Measurements from ENCODE around the gene B9D1.

DNA sequence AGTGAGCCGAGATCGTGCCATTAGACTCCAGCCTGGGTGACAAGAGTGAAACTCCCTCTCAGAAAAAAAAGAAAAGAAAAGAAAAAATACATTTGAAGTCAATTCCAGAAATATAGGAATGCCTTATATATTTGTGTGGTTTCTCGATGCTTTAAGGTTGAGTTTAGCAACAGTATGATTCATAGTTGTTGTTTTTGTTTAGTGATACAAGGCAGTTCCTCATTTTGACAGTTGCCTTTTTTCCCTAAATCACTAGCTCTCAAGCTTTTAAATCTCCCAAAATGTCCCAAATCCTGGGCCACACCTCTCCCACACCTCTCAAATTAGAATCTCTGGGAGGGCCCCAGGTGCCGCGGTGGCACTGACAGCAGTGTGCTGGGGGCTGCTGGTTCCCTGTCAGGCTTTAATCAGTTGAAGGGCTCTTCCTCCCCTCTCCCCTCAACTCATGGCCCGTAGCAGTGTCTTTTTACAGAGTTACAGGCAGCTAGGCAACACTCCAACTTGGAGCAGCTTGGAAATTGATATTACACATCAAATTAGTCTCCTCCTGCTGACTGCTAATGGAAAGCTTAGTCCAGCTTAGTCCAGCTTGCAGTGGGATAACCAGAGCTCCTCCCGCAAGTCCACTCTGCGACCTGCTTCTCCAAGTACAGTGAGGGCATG lies 66.9 kb downstream of the B9D1 start:
- TF ChIP-seq, protein P1, sequence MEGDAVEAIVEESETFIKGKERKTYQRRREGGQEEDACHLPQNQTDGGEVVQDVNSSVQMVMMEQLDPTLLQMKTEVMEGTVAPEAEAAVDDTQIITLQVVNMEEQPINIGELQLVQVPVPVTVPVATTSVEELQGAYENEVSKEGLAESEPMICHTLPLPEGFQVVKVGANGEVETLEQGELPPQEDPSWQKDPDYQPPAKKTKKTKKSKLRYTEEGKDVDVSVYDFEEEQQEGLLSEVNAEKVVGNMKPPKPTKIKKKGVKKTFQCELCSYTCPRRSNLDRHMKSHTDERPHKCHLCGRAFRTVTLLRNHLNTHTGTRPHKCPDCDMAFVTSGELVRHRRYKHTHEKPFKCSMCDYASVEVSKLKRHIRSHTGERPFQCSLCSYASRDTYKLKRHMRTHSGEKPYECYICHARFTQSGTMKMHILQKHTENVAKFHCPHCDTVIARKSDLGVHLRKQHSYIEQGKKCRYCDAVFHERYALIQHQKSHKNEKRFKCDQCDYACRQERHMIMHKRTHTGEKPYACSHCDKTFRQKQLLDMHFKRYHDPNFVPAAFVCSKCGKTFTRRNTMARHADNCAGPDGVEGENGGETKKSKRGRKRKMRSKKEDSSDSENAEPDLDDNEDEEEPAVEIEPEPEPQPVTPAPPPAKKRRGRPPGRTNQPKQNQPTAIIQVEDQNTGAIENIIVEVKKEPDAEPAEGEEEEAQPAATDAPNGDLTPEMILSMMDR (IDR thresholded peaks at IDR 0.05) = no peak
- TF ChIP-seq POLR2A (IDR thresholded peaks at IDR 0.05) = no peak

Measured in testis (tissue), 2 donors.